Suprapubic skin (tissue), 4 donors: ENCODE results near the gene AGFG2. TPM values are rescaled to one million over a fixed set of nuclear protein-coding genes. Genes with fewer than 3 reads are reported as not detected.

Experiments
- DNase-seq, 2 donors: peaks; one replicate each; pipeline ENCODE4 v3.0.0-alpha.2; 2019; ENCODE audit warnings: low spot score in 2 of 2
- H3K27ac ChIP-seq: fragments of 200-600 bp; sonication (generic); one replicate; pipeline ENCODE4 v1.5.1; 2019
- H3K27me3 ChIP-seq: fragments of 200-600 bp; sonication (generic); one replicate; pipeline ENCODE4 v1.5.1; 2019
- H3K36me3 ChIP-seq: fragments of 200-600 bp; sonication (generic); one replicate; pipeline ENCODE4 v1.5.1; 2019
- H3K4me1 ChIP-seq: fragments of 200-600 bp; sonication (generic); one replicate; pipeline ENCODE4 v1.5.1; 2019
- H3K4me3 ChIP-seq: fragments of 200-600 bp; sonication (generic); one replicate; pipeline ENCODE4 v1.5.1; 2019; ENCODE audit warnings: mild to moderate bottlenecking
- H3K9me3 ChIP-seq: fragments of 200-600 bp; sonication (generic); one replicate; pipeline ENCODE4 v1.5.1; 2019
- CTCF ChIP-seq, 2 donors: fragments of 200-600 bp in 1 of 2; fragments of 450-650 bp in 1 of 2; sonication (generic) in 1 of 2; IDR thresholded peaks; one replicate each; pipeline ENCODE4 v1.5.1; 2016 to 2019; ENCODE audit warnings: antibody characterized with exemption in 2 of 2, mild to moderate bottlenecking in 1 of 2, moderate library complexity in 1 of 2
- EP300 ChIP-seq: sonication (generic); formaldehyde crosslinking; IDR thresholded peaks from one replicate; pipeline ENCODE4 v1.6.1; 2017; ENCODE audit warnings: antibody characterized with exemption
- POLR2A ChIP-seq, 2 donors: fragments of 450-650 bp; IDR thresholded peaks; one replicate each; pipeline ENCODE4 v1.6.1; 2017; ENCODE audit warnings: antibody characterized with exemption in 2 of 2, mild to moderate bottlenecking in 2 of 2, moderate library complexity in 2 of 2
- POLR2AphosphoS5 ChIP-seq, 3 donors: sonication (generic); formaldehyde crosslinking; IDR thresholded peaks; one replicate each; pipeline ENCODE4 v1.6.1; 2017; ENCODE audit warnings: antibody characterized with exemption in 3 of 3
- WGBS: methylation state at CpG from one replicate; pipeline ENCODE4 v1.1.5; 2018; 5-methylcytosine and 5-hydroxymethylcytosine counted together
- total RNA-seq, 4 donors: library from RNA; depleted of rRNA; stranded (reverse); fragments of >200 nt; gene quantifications; one replicate each; pipeline ENCODE4 v1.1.0, GENCODE V29; 2016

AGFG2 gene
- total RNA-seq, 4 donors from 2014 or later, result 46.6 to 63.4 (median 52.9) TPM

- TF ChIP-seq POLR2A (IDR thresholded peaks at IDR 0.05) (no peak), POLR2AphosphoS5 (IDR thresholded peaks at IDR 0.05) (no peak), CTCF (IDR thresholded peaks at IDR 0.05) (no peak), EP300 (no peak)
- no peak for DNase-seq
- Histone ChIP-seq H3K4me3 (no peak overlapping the region), H3K27me3 (no peaks in the 10 kb centered on the region), H3K27ac (no peak overlapping the region), H3K36me3 (no peaks in the 10 kb centered on the region), H3K4me1 (peaks cover 5% of the 10 kb centered on the region), H3K9me3 (no peaks in the 10 kb centered on the region)
- WGBS, result 96% methylated on average over 7 of the region's 7 CpGs
These were observed 56.2 kb downstream of the AGFG2 start for GRCh38 chr7:100595188-100595587.

- DNase-seq, result no peak
- H3K9me3 ChIP-seq, result no peaks in the 10 kb centered on the region
- H3K27ac ChIP-seq, result no peak overlapping the region
- TF ChIP-seq EP300 (no peak), POLR2AphosphoS5 (IDR thresholded peaks at IDR 0.05) (no peak), CTCF (IDR thresholded peaks at IDR 0.05) (no peak), POLR2A (IDR thresholded peaks at IDR 0.05) (no peak)
- H3K4me1 ChIP-seq, result peaks cover 17% of the 10 kb centered on the region
- no peak overlapping the region for H3K4me3 ChIP-seq
- WGBS, result 84% methylated on average over 4 of the region's 4 CpGs
- H3K36me3 ChIP-seq, result no peaks in the 10 kb centered on the region
- no peaks in the 10 kb centered on the region for H3K27me3 ChIP-seq
These were observed 59.4 kb downstream of the AGFG2 start for GRCh38 chr7:100598425-100598824.

- no peak overlapping the region for H3K27ac ChIP-seq
- no peaks in the 10 kb centered on the region for H3K27me3 ChIP-seq
- H3K9me3 ChIP-seq, result no peaks in the 10 kb centered on the region
- H3K4me1 ChIP-seq, result peaks cover 32% of the 10 kb centered on the region
- H3K4me3 ChIP-seq, result no peak overlapping the region
- WGBS, result 83% methylated on average over 18 of the region's 18 CpGs
- TF ChIP-seq POLR2A (IDR thresholded peaks at IDR 0.05), result no peak
- TF ChIP-seq EP300, result no peak
- no peak for TF ChIP-seq CTCF (IDR thresholded peaks at IDR 0.05)
- TF ChIP-seq POLR2AphosphoS5 (IDR thresholded peaks at IDR 0.05), result no peak
- no peak for DNase-seq
- no peaks in the 10 kb centered on the region for H3K36me3 ChIP-seq
These were observed 61.1 kb downstream of the AGFG2 start for GRCh38 chr7:100599911-100600729.

GRCh38 chr7:100600730-100601038 lies 61.7 kb downstream of the AGFG2 start:
- 92% methylated on average over 9 of the region's 9 CpGs for WGBS
- Histone ChIP-seq H3K36me3 (no peaks in the 10 kb centered on the region), H3K4me3 (no peak overlapping the region), H3K4me1 (peaks cover 38% of the 10 kb centered on the region), H3K27ac (no peak overlapping the region), H3K9me3 (no peaks in the 10 kb centered on the region), H3K27me3 (no peaks in the 10 kb centered on the region)
- no peak for TF ChIP-seq CTCF (IDR thresholded peaks at IDR 0.05)
- no peak for DNase-seq

GRCh38 chr7:100602889-100603725 lies 64.1 kb downstream of the AGFG2 start:
- Histone ChIP-seq H3K27me3 (no peaks in the 10 kb centered on the region), H3K4me3 (peak overlapping the region; percentile 78)
- 48% methylated on average over 18 of the region's 21 CpGs for WGBS

More at GRCh38 chr7:100602889-100603725, 64.1 kb downstream of the AGFG2 start:
- TF ChIP-seq POLR2A (IDR thresholded peaks at IDR 0.05) (no peak), EP300 (no peak), CTCF (IDR thresholded peaks at IDR 0.05) (no peak), POLR2AphosphoS5 (IDR thresholded peaks at IDR 0.05) (no peak)
- DNase-seq, result peak in 1 of 2 donors; percentile 89
- Histone ChIP-seq H3K27ac (peak overlapping the region; percentile 81), H3K9me3 (no peaks in the 10 kb centered on the region), H3K4me1 (peaks cover 39% of the 10 kb centered on the region), H3K36me3 (no peaks in the 10 kb centered on the region)
